ENCODE data around the gene TM4SF1.

DNA sequence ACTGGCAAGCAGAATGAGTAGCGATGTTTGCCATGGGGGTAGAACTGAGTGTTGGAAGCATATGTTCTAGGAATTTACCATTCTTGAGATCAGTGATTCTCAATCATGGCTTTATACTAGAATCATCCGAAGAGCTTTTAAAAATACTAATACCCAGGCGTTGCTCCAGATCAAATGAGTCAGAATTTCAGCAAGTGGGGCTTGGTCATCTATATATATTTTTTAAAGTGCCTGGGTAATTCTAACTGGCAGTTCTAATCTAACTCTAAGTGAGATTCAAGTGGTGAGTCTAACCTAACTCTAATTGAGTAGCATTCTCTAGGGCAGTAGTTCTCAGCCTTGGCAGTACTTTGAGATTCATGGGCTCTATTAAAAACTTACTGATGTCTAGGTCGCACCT is 20.8 kb downstream of the TM4SF1 start:
- TF ChIP-seq CTCF (IDR thresholded peaks at IDR 0.05) (no peak), POLR2A (IDR thresholded peaks at IDR 0.05) (no peak)

All from body of pancreas (tissue), 4 donors.